ENCODE data around the gene ACBD4.

- TF ChIP-seq POLR2AphosphoS5 (IDR thresholded peaks at IDR 0.05; ENCODE audit: low read depth, low read length) = no peak
- TF ChIP-seq POLR2A (IDR thresholded peaks at IDR 0.05; ENCODE audit: low read depth, low read length) = no peak
- no peak for TF ChIP-seq TAF1 (IDR thresholded peaks at IDR 0.05; ENCODE audit: borderline replicate concordance, low read depth, low read length)
Measured at GRCh38 chr17:45156242-45156641, 20.8 kb downstream of the ACBD4 start.
